ENCODE measurements around the gene SLC37A4.

The SLC37A4 gene

GRCh38 chr11:119055901-119056300 lies 25.2 kb upstream of the SLC37A4 start:
- H3K9ac ChIP-seq (ENCODE audit: low read length): peak overlapping the region; percentile 92

GRCh38 chr11:119054418-119054817 lies 23.7 kb upstream of the SLC37A4 start:
- peaks cover 6% of the 10 kb centered on the region for H3K4me1 ChIP-seq (ENCODE audit: control insufficient read depth, insufficient read depth, low read length)
- H3K27ac ChIP-seq (ENCODE audit: low read depth, low read length): no peak overlapping the region
- no peaks in the 10 kb centered on the region for H3K9me3 ChIP-seq (ENCODE audit: control insufficient read depth, insufficient read depth, low read depth, low read length)
- H3K9ac ChIP-seq (ENCODE audit: low read length): no peak overlapping the region
- no peaks in the 10 kb centered on the region for H3K27me3 ChIP-seq (ENCODE audit: control insufficient read depth, insufficient read depth, low read length)
- no peak overlapping the region for H3K4me3 ChIP-seq (ENCODE audit: low read depth, low read length)
- H3K36me3 ChIP-seq (ENCODE audit: control insufficient read depth, insufficient read depth, low read length): peaks cover 64% of the 10 kb centered on the region

More at GRCh38 chr11:119055901-119056300, 25.2 kb upstream of the SLC37A4 start:
- Histone ChIP-seq H3K27me3 (ENCODE audit: control insufficient read depth, insufficient read depth, low read length) (no peaks in the 10 kb centered on the region), H3K4me3 (ENCODE audit: low read depth, low read length) (peak overlapping the region; percentile 78), H3K4me1 (ENCODE audit: control insufficient read depth, insufficient read depth, low read length) (peaks cover 6% of the 10 kb centered on the region), H3K27ac (ENCODE audit: low read depth, low read length) (0 out of 2 replicates have a peak overlapping the region, but pooled peaks have one; percentile 93), H3K36me3 (ENCODE audit: control insufficient read depth, insufficient read depth, low read length) (peaks cover 49% of the 10 kb centered on the region), H3K9me3 (ENCODE audit: control insufficient read depth, insufficient read depth, low read depth, low read length) (no peaks in the 10 kb centered on the region)

GRCh38 chr11:119052163-119052814 lies 21.6 kb upstream of the SLC37A4 start:
- peaks cover 6% of the 10 kb centered on the region for H3K4me1 ChIP-seq (ENCODE audit: control insufficient read depth, insufficient read depth, low read length)
- H3K27ac ChIP-seq (ENCODE audit: low read depth, low read length): no peak overlapping the region
- H3K9me3 ChIP-seq (ENCODE audit: control insufficient read depth, insufficient read depth, low read depth, low read length): no peaks in the 10 kb centered on the region
- H3K36me3 ChIP-seq (ENCODE audit: control insufficient read depth, insufficient read depth, low read length): peaks cover 85% of the 10 kb centered on the region
- no peaks in the 10 kb centered on the region for H3K27me3 ChIP-seq (ENCODE audit: control insufficient read depth, insufficient read depth, low read length)
- H3K4me3 ChIP-seq (ENCODE audit: low read depth, low read length): no peak overlapping the region
- H3K9ac ChIP-seq (ENCODE audit: low read length): no peak overlapping the region

- no peaks in the 10 kb centered on the region for H3K9me3 ChIP-seq (ENCODE audit: control insufficient read depth, insufficient read depth, low read depth, low read length)
- H3K4me1 ChIP-seq (ENCODE audit: control insufficient read depth, insufficient read depth, low read length): peaks cover 6% of the 10 kb centered on the region
- no peaks in the 10 kb centered on the region for H3K27me3 ChIP-seq (ENCODE audit: control insufficient read depth, insufficient read depth, low read length)
- peaks cover 92% of the 10 kb centered on the region for H3K36me3 ChIP-seq (ENCODE audit: control insufficient read depth, insufficient read depth, low read length)
- H3K9ac ChIP-seq (ENCODE audit: low read length): no peak overlapping the region
- no peak overlapping the region for H3K27ac ChIP-seq (ENCODE audit: low read depth, low read length)
- H3K4me3 ChIP-seq (ENCODE audit: low read depth, low read length): no peak overlapping the region
These were observed 20.9 kb upstream of the SLC37A4 start for GRCh38 chr11:119051440-119052162.

GRCh38 chr11:119049081-119049480 lies 18.4 kb upstream of the SLC37A4 start:
- Histone ChIP-seq H3K9me3 (ENCODE audit: control insufficient read depth, insufficient read depth, low read depth, low read length) (no peaks in the 10 kb centered on the region), H3K27me3 (ENCODE audit: control insufficient read depth, insufficient read depth, low read length) (no peaks in the 10 kb centered on the region), H3K4me3 (ENCODE audit: low read depth, low read length) (no peak overlapping the region), H3K4me1 (ENCODE audit: control insufficient read depth, insufficient read depth, low read length) (no peaks in the 10 kb centered on the region), H3K36me3 (ENCODE audit: control insufficient read depth, insufficient read depth, low read length) (peaks cover 96% of the 10 kb centered on the region), H3K9ac (ENCODE audit: low read length) (no peak overlapping the region), H3K27ac (ENCODE audit: low read depth, low read length) (no peak overlapping the region)

- Histone ChIP-seq H3K9me3 (ENCODE audit: control insufficient read depth, insufficient read depth, low read depth, low read length) (no peaks in the 10 kb centered on the region), H3K4me3 (ENCODE audit: low read depth, low read length) (no peak overlapping the region), H3K4me1 (ENCODE audit: control insufficient read depth, insufficient read depth, low read length) (no peaks in the 10 kb centered on the region), H3K9ac (ENCODE audit: low read length) (no peak overlapping the region), H3K27me3 (ENCODE audit: control insufficient read depth, insufficient read depth, low read length) (no peaks in the 10 kb centered on the region), H3K27ac (ENCODE audit: low read depth, low read length) (no peak overlapping the region), H3K36me3 (ENCODE audit: control insufficient read depth, insufficient read depth, low read length) (peaks cover 92% of the 10 kb centered on the region)
These were observed 18.0 kb upstream of the SLC37A4 start for GRCh38 chr11:119048644-119049043.

GRCh38 chr11:119047205-119047604 lies 16.5 kb upstream of the SLC37A4 start:
- Histone ChIP-seq H3K27me3 (ENCODE audit: control insufficient read depth, insufficient read depth, low read length) (no peaks in the 10 kb centered on the region), H3K9me3 (ENCODE audit: control insufficient read depth, insufficient read depth, low read depth, low read length) (no peaks in the 10 kb centered on the region), H3K27ac (ENCODE audit: low read depth, low read length) (no peak overlapping the region), H3K9ac (ENCODE audit: low read length) (no peak overlapping the region), H3K4me3 (ENCODE audit: low read depth, low read length) (no peak overlapping the region), H3K36me3 (ENCODE audit: control insufficient read depth, insufficient read depth, low read length) (peaks cover 78% of the 10 kb centered on the region), H3K4me1 (ENCODE audit: control insufficient read depth, insufficient read depth, low read length) (no peaks in the 10 kb centered on the region)

GRCh38 chr11:119046489-119046888 lies 15.8 kb upstream of the SLC37A4 start:
- no peak overlapping the region for H3K9ac ChIP-seq (ENCODE audit: low read length)
- no peaks in the 10 kb centered on the region for H3K4me1 ChIP-seq (ENCODE audit: control insufficient read depth, insufficient read depth, low read length)
- no peaks in the 10 kb centered on the region for H3K27me3 ChIP-seq (ENCODE audit: control insufficient read depth, insufficient read depth, low read length)
- H3K9me3 ChIP-seq (ENCODE audit: control insufficient read depth, insufficient read depth, low read depth, low read length): no peaks in the 10 kb centered on the region
- no peak overlapping the region for H3K27ac ChIP-seq (ENCODE audit: low read depth, low read length)
- no peak overlapping the region for H3K4me3 ChIP-seq (ENCODE audit: low read depth, low read length)
- peaks cover 70% of the 10 kb centered on the region for H3K36me3 ChIP-seq (ENCODE audit: control insufficient read depth, insufficient read depth, low read length)

- peaks cover 4% of the 10 kb centered on the region; the same call in 1 of the 2 replicates for H3K4me1 ChIP-seq (ENCODE audit: control insufficient read depth, insufficient read depth, low read length)
- H3K36me3 ChIP-seq (ENCODE audit: control insufficient read depth, insufficient read depth, low read length): peaks cover 53% of the 10 kb centered on the region
- H3K27me3 ChIP-seq (ENCODE audit: control insufficient read depth, insufficient read depth, low read length): no peaks in the 10 kb centered on the region
- no peak overlapping the region for H3K27ac ChIP-seq (ENCODE audit: low read depth, low read length)
- no peak overlapping the region for H3K9ac ChIP-seq (ENCODE audit: low read length)
- no peak overlapping the region for H3K4me3 ChIP-seq (ENCODE audit: low read depth, low read length)
- H3K9me3 ChIP-seq (ENCODE audit: control insufficient read depth, insufficient read depth, low read depth, low read length): no peaks in the 10 kb centered on the region
These were observed 14.0 kb upstream of the SLC37A4 start for GRCh38 chr11:119044708-119045107.

- Histone ChIP-seq H3K9me3 (ENCODE audit: control insufficient read depth, insufficient read depth, low read depth, low read length) (no peaks in the 10 kb centered on the region), H3K4me3 (ENCODE audit: low read depth, low read length) (no peak overlapping the region), H3K9ac (ENCODE audit: low read length) (no peak overlapping the region), H3K36me3 (ENCODE audit: control insufficient read depth, insufficient read depth, low read length) (peaks cover 35% of the 10 kb centered on the region), H3K27me3 (ENCODE audit: control insufficient read depth, insufficient read depth, low read length) (no peaks in the 10 kb centered on the region), H3K4me1 (ENCODE audit: control insufficient read depth, insufficient read depth, low read length) (peaks cover 12% of the 10 kb centered on the region; the same call in 1 of the 2 replicates), H3K27ac (ENCODE audit: low read depth, low read length) (no peak overlapping the region)
These were observed 12.2 kb upstream of the SLC37A4 start for GRCh38 chr11:119042927-119043326.

- Histone ChIP-seq H3K27ac (ENCODE audit: low read depth, low read length) (no peak overlapping the region), H3K4me3 (ENCODE audit: low read depth, low read length) (no peak overlapping the region), H3K36me3 (ENCODE audit: control insufficient read depth, insufficient read depth, low read length) (peaks cover 25% of the 10 kb centered on the region), H3K9ac (ENCODE audit: low read length) (no peak overlapping the region), H3K27me3 (ENCODE audit: control insufficient read depth, insufficient read depth, low read length) (no peaks in the 10 kb centered on the region), H3K9me3 (ENCODE audit: control insufficient read depth, insufficient read depth, low read depth, low read length) (no peaks in the 10 kb centered on the region), H3K4me1 (ENCODE audit: control insufficient read depth, insufficient read depth, low read length) (peaks cover 12% of the 10 kb centered on the region; the same call in 1 of the 2 replicates)
These were observed 11.3 kb upstream of the SLC37A4 start for GRCh38 chr11:119041821-119042514.
